ENCODE measurements around the gene KCNK10.

The KCNK10 gene, protein sequence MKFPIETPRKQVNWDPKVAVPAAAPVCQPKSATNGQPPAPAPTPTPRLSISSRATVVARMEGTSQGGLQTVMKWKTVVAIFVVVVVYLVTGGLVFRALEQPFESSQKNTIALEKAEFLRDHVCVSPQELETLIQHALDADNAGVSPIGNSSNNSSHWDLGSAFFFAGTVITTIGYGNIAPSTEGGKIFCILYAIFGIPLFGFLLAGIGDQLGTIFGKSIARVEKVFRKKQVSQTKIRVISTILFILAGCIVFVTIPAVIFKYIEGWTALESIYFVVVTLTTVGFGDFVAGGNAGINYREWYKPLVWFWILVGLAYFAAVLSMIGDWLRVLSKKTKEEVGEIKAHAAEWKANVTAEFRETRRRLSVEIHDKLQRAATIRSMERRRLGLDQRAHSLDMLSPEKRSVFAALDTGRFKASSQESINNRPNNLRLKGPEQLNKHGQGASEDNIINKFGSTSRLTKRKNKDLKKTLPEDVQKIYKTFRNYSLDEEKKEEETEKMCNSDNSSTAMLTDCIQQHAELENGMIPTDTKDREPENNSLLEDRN

DNA sequence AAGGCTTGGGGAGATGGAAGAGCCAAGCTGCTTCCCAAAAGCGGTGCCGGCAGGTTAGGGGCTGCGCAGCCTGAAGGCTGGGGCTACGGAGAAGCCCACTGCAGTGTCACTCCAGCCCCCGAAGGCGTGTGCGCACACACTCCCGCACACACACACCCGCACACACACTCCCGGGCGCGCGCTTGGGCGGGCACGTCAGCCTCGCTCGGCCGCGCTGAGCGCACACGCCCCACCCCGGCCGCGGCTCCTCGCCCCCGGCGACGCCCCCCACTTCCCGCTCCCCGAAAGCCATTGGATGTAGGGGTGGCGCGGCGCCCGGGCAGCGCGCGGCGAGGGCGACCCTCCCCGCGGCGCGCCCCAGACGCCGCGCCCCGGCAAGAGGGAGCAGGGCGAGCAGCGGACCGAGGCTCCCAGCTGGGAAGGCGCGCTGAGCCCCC, at the start of gene KCNK10:
Gene KCNK10, minus strand, starts transcription at position 184 of the 437 bp plus-strand sequence. CDS start 471 bp downstream, outside the sequence.
- peak; percentile 60 for DNase-seq

DNA sequence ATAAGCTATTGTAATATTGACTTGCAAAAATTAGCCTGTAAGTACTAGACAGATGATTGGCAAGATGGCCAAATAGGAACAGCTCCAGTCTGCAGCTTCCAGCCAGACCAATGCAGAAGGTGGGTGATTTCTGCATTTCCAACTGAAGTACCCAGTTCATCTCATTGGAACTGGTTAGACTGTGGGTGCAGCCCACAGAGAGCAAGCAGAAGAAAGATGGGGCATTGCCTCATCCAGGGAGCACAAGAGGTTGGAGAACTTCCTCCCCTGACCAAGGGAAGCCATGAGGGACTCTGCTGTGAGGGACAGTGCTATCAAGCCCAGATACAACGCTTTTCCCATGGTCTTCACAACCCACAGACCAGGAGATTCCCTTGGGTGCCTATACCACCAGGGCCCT, 46.4 kb upstream of the KCNK10 start:
- DNase-seq, result no peak

DNA sequence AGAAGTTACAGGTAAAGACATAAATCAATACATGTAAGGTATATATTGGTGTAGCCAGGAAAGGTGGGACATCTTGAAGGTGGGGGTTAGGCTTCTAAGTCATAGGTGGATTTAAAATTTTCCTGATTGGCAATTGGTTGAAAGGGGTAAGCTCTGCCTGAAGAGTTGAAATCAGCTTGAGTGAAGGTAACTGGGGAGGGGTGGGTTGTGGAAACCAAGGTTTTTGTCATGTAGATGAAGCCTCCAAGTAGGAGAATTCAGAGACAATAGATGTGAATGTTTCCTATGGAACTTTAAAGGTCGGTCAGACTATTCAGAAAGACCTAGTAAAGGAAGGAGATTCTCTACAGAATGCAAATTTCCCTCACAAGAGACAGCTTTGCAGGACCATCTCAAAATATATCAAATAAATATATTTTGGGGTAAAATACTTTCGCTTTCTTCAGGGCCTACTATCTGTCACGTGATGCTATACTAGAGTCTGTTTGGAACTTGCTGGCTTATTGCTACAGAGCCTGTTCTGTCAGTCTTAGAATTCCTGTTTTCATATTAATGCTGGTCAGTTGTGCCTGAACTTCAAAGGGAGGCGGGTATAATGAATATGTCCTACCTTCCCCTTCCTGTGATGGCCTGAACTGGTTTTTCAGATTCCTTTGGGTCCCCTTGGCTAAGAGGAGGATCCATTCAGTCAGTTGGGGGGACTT, 41.8 kb upstream of the KCNK10 start:
- DNase-seq, result no peak

DNA sequence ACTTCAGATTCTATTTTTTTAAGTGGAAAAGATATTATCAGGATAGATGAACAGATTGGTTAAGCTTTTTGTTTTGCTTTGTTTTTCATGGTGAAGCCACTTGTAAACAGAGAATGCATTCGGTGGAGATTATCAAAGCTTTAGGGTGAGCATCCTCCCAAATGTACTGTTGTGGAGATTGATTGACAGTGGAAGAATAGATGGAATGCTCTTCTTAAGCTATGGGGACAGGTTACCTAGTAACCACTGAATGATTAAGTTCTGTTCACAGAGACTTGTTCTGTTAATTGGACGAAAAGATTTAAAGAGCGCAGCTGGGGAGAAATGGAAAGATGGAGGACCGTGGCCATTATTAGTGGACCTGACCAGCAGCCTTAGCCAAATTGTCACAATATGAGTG, 40.6 kb upstream of the KCNK10 start:
- DNase-seq, result no peak

DNA sequence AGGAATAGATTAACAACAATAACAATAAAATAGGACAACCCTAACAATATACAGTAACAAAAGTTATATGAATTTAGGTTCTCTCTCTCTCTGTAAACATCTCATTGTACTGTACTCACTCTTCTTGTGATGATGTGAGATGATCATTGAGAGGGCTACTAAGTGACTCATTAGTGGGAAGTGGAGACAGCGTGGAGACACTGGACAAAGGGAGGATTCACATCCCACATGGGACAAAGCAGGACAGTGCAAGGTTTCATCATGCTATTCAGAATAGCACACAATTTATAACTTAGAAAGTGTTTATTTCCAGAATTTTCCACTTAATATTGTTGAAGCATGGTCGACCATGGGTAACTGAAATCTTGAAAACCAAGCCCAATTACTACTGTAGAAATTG, 36.4 kb upstream of the KCNK10 start:
- DNase-seq, result no peak

DNA sequence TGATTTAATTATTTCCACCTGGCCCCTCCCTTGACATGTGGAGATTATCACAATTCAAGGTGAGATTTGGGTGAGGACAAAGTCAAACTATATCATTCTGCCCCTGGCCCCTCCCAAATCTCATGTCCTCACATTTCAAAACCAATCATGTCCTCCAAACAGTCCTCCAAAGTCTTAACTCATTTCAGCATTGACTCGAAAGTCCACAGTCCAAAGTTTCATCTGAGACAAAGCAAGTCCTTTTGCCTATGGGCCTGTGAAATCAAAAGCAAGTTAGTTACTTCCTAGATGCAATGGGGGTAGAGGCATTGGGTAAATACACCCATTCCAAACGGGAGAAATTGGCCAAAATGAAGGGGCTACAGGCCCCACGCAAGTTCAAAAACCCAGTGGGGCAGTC, 31.3 kb upstream of the KCNK10 start:
- DNase-seq, result no peak

DNA sequence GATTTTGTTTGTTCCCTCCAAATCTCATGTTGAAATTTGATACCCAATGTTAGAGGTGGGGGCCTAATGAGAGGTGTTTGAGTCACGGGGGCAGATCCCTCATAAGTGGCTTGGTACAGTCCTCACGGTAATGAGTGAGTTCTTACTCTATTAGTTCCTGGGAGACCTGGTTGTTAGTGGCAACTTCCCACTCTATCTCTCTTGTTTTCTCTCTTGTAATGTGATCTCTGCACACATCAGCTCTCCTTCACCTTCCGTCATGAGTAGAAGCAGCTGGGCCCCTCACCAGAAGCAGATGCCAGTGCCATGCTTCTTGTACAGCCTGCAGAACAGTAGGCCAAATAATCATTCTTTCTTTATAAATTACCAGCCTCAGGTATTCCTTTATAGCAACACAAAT, 29.6 kb upstream of the KCNK10 start:
- peak; percentile 97 for DNase-seq

DNA sequence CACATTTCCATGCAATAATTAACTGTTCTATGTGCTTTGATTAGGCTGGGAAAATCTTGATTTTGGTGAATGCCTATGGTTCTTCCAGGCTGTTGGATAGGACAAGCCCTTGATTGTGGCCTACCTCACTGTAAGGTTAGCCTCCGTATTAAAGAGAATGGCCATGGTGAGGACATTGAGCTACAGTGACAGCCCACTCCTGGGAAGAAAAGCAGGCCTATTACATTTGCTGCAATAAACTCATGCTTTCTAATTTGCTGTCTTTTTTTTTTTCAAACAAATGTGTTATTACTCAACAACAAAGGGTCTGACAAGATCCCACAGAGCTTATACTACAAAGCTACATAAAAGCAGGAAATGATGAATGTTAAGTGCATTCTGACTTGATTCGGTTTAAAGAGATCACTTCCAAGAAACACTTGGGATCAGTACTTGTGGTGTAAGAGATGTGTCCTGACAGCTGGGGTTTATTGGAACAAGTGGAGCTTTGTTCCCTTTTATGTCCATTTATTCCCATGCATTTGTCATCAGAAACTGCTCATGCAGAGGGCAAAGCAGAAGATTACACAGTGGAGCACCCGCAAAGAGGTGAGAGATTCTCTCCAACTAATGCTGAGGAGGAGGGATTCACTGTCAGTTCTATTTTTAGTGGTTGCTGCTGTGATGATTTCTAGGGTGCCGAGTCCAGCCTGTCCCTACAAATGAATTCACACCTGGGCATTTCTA, 29.1 kb upstream of the KCNK10 start:
- DNase-seq, result peak; percentile 92

DNA sequence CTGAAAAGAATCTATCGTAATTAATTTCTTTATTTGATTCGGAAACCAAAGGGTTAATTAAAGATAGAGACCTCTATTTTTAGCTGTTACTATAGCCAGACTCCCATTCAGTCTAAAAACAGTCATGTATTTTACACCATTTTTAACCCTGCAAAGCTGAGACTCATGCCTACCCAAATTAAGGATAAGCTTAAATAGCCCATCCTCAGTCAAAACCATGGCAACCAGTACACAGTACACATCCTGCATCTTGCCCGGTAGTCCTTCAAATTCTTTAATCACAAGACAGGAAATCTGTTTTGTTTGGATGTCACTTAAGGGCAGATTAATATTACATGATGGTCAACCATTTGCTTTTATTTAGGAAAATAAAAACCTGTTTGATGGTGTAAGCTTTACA, 25.5 kb upstream of the KCNK10 start:
- DNase-seq, result no peak

DNA sequence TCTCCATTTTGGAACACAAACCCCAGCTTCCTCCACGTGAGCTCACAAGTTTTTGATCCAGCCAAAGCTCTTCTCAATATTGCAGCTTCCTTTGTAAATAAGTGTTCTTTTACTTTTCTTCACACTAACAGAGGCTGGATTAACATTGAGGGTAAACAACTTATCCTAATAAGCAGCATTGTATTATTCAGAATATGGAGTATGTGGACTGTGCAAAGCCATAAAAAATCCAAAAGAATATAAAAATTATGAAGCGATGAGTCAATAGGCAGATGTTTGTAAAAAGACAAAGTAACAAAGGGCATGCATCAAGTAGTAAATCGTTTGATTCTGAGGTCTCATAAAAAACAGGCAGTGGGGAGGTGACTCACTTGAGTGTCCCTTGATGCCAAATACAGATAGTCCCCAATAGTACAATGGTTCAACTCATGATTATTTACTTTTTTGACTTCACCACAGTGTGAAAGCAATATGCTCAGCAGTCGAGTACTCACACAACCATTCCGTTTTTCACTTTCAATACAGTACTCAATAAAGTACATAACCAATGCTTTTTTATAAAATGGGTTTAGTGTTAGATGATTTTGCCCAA, 23.1 kb upstream of the KCNK10 start:
- no peak for DNase-seq

DNA sequence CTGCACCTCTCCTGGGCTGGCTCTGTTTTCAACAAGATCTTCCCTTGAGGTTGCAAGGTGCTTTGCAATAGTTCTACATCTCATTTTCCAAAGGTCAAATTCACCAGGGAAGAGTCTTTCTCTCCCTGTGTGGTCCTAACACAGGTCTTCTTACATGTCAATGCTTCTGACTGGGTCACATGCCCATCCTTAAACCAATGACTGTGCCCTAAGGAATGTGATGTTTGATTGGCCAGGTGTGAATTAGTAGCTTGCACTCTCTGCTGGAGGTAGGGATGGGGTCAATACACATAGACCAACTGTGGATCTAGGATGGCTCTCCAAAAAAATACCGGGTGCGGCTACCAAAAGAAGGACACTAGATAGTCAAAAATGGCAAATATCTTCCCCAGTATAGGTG, 19.9 kb upstream of the KCNK10 start:
- no peak for DNase-seq

DNA sequence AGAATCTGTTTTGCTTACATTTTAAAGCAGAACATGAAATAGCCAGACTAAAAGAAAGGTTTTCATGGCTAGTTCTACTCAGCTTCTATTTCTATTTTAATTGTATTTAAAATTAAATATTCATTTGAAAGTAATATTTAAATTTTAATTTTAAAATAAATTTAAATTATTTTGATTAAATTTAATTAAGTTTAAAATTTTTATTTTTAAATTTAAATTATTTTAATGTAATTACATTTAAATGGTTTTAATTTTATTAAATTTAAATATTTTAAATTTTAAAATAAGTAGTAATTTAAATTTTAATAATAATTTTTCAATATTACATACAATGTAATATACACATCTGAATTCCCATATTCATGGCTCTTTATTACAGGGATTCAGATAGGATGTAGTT, 17.3 kb upstream of the KCNK10 start:
- DNase-seq, result no peak

DNA sequence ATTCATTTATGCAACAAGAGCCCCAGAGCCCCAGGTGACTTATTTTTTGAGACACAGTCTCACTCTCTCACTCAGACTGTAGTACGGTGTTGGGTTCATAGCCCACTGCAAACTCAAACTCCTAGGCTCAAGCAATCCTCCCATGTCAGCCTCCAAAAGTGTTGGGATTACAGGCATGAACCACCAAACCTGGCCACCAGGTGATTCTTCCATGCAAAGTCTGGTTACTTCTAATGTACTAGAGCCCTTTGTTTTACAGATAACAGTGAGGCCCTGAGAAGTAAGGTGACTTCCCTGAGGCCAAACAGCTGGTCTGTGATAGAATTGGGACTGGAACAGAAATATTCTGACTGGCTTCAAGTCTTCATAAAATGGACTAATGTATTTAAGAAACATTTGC, 10.0 kb upstream of the KCNK10 start:
- DNase-seq, result no peak

DNA sequence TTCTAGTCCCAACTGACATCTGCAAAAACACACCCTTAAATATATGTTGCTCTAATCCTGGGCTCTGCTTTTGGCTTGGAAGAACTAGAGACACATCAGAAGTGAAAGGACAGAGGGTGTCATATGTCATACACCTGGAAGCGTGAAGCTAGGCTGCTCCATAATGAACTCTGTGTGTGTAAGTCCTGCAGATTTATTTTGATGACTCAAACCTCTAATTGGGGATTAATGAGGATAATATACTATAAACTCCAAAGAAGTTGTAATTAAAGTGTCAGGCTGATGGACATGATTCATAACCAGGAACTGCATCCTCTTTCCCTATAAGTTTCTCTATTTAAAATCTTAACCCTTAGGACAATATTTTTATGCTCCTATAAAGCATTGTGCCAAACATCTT, 4.4 kb upstream of the KCNK10 start:
- no peak for DNase-seq

DNA sequence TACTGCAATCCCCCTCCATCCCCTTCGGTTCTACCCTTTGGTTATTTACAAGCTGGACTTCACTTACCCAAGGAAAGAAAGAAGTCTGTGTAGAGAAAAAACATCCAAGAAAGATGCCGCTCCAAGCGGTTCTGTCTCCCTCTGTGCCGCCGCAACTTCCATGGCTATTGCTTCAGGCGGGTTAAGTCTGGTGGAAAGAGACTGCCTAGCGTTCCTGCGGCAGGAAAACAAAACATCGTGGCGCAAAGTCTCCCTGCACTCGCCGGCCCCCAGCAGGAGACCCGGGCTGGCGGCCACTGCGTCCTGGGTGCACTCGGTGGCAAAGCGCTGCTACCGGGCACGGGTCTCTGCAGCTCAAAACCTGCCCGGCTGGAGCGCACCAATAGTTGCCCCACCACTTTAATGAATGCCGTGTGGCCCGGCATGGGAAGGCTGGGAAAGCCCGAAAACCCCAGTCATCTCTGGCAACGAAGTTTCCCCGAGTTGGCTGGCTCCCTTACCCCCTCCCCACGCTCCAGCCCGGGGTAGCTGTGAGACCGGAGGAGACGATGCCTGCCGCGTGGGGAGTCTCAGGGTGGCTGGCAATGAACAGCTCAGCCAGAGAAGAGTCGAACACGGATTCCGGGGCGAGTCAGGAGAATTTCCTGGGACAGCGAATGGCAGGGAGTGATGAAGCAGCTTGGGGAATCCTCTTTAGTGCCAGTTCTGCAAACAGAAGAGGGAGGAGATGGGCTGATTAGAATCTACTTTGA, 3.5 kb upstream of the KCNK10 start:
- peak; percentile 41 for DNase-seq

DNA sequence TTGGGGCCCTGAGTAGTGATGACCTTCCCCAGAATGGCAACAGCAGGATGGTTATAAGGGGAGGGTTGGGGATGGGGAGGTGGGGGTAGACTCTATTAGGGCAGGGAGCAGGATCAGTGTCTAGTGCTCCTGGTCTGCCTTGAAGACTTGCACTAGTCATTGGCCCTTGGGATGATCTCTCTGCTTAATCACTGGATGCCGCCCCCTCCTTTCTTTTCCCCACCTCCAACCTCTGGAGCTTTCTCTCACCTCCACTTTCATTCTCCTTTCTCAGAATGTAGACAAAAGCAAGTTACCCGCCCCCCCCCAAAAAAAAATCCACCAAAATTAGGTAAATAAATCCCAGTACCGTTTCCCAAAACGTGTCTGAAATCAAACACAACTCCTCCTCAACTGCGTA, 2.8 kb upstream of the KCNK10 start:
- DNase-seq, result no peak

DNA sequence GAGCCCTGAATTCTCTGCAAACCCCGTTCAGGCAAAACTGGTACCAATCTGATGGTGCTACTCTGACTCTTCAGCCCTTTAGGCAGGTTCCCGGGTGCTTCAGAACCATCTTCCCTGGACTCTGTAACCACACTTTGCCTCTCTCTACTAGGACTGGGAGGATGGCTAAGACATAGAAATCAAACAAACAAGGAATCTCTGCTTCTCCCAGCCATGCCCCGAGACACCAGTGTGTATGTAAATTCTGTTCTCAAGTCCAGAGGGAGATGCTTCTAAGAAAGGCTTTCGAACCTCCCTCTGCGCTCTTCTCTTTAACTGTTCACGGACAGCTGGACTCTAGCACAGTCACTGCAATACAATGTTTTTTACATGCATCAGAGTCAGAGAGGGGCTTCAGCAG, 1.9 kb upstream of the KCNK10 start:
- DNase-seq, result no peak

DNA sequence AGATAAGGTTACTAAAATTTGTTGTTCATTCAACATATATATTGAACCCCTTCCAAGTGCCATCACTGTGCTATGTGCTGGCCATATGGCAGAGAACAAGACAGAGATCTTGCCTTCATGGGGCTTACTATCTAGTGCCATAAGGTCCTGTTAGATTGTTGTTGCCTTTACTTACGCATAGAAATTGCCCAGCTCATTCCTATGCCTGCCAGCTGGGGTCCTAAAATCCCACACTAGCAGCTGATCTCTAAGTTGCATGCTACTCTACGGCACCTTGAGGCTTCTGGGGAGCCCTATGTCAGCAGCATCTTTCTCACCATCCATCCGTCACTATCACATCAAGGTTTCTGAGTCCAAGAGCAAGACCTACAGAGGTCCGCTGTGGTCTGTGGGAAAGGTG, 1.4 kb upstream of the KCNK10 start:
- no peak for DNase-seq

DNA sequence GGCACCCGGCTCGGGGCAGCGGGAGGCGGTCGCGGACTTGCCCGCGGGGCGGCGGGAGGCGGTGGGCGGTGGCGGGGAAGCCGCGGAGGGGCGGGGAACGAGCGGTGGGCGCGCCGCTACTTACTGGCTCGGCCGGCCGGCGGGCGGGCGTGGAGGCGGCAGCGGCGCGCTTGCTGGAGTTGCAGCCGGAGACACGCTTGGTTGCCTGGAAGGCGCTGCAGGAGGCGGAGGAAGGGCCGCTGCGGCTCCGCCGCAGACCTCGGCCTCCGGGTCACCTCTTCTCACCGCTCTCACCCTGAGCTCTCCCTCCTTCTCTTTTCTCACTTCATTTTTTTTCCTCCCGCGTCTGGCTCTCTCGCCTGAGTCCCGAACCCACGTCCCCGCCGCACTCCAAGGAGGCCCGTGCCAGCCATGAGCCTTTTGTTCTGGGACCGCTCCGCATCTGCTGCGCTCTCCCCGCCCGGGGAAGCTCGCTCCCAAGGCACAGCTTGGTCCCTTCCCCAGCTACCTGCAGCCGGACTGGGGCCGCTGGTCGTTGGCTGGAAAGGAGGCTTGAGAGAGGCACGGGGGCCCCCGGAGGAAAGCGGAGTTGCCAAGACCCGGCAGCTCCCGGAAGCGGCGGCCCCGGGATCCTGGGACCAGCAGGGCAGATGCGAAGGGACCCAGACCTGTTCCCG, 592 bp upstream of the KCNK10 start:
- DNase-seq, result peak; percentile 76

DNA sequence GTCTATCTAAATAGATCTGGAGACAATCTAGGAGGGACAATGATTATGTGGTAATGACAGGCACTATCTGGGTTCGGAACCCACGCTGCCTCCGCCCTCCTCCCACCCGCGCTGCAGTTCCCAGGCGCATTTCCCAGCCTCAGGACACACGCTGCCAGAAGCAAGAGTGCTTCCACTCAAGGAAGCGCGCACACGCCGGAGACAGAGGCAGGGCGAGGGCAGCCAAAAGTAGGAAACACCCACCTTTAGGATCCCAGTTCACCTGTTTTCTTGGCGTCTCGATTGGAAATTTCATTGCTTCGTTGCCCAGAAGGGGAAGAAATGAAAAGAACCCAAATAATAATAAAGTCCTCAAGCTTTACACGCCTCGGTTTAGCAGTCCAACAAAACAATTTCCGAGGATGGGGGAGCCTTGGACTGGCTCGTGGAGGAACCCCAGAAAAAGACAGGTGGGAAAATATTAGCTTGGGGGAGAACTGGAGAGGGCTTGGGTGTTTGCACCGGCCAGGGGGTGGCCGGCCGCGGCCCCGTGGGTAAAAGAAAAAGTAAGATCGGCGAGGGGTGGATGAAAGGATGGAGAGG, 474 bp downstream of the KCNK10 start:
- DNase-seq, result peak; percentile 72
